ENCODE data around the gene CSKMT.
"Not testable (repeated sequence)": the region's sequence is repeated elsewhere in the genome, so short reads cannot be mapped to it uniquely, and the experiment has no call there.

Gene CSKMT

DNA sequence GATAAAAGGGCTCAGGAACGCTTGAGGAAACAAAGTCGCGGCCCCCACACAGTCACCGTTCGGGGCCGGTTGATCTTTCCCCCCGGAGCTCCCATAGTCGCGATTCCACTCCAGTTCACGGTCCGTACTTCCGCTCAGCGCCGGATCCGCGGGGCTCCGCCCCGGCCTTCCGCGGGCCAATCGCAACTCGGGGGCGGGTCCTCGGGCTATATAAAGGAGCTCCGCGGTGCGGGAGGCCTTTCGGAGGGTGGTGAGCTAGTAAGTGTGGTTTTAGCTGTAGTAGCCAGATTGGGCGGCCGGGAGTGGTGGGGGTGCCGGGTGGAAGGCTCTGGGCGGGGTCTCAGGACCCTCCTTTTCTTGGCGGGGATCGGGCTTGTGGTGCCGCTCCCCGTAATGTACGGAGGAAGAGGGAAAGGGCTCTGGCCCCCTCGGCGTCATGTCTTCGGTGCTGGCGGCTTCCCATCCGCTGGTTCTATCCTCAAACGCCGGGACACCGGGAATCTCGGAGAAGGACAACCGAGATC, at the start of gene CSKMT, which contains the start of gene C11orf98:
Gene CSKMT (plus strand): TSS at position 238 of the 524 bp plus-strand sequence. CDS start 568 bp downstream, outside the sequence.
Gene C11orf98 (minus strand): TSS at position 136 of the 524 bp plus-strand sequence. CDS start 41 bp downstream, at position 95.
- peaks cover 0 to 27% (median 15%) of the 10 kb centered on the region in 5 donors for H3K36me3 ChIP-seq (ENCODE audit: control insufficient read depth in 5 of 5, insufficient read depth in 5 of 5, low read length in 5 of 5)
- H3K27ac ChIP-seq (ENCODE audit: low read depth, low read length), result peak within 1 kb of the TSS; percentile 90
- H3K4me3 ChIP-seq (ENCODE audit: low read depth in 1 of 5, low read length in 5 of 5), result peak within 1 kb of the TSS; percentile 82 to 97 (median 94)
- H3K9ac ChIP-seq (ENCODE audit: low read length in 5 of 5), result peak within 1 kb of the TSS; percentile 73 to 94 (median 85)
- no peaks in the 10 kb centered on the region for H3K9me3 ChIP-seq (ENCODE audit: control insufficient read depth in 5 of 5, low read length in 5 of 5)
- peaks cover 4 to 42% (median 33%) of the 10 kb centered on the region in 5 donors for H3K4me1 ChIP-seq (ENCODE audit: control insufficient read depth in 5 of 5, insufficient read depth in 5 of 5, low read length in 5 of 5)
- H3K27me3 ChIP-seq (ENCODE audit: control insufficient read depth in 5 of 5, insufficient read depth in 4 of 5, low read length in 5 of 5), result no peaks in the 10 kb centered on the region

- peaks cover 0 to 32% (median 21%) of the 10 kb centered on the region in 5 donors for H3K36me3 ChIP-seq (ENCODE audit: control insufficient read depth in 5 of 5, insufficient read depth in 5 of 5, low read length in 5 of 5)
- no peak overlapping the region for H3K9ac ChIP-seq (ENCODE audit: low read length in 5 of 5)
- peaks cover 5 to 35% (median 27%) of the 10 kb centered on the region in 5 donors for H3K4me1 ChIP-seq (ENCODE audit: control insufficient read depth in 5 of 5, insufficient read depth in 5 of 5, low read length in 5 of 5)
- no peaks in the 10 kb centered on the region for H3K9me3 ChIP-seq (ENCODE audit: control insufficient read depth in 5 of 5, low read length in 5 of 5)
- H3K27ac ChIP-seq (ENCODE audit: low read depth, low read length), result no peak overlapping the region
- H3K4me3 ChIP-seq (ENCODE audit: low read depth in 1 of 5, low read length in 5 of 5), result no peak overlapping the region
- no peaks in the 10 kb centered on the region for H3K27me3 ChIP-seq (ENCODE audit: control insufficient read depth in 5 of 5, insufficient read depth in 4 of 5, low read length in 5 of 5)
These were observed 49.6 kb upstream of the CSKMT start for GRCh38 chr11:62615521-62615920.

DNA sequence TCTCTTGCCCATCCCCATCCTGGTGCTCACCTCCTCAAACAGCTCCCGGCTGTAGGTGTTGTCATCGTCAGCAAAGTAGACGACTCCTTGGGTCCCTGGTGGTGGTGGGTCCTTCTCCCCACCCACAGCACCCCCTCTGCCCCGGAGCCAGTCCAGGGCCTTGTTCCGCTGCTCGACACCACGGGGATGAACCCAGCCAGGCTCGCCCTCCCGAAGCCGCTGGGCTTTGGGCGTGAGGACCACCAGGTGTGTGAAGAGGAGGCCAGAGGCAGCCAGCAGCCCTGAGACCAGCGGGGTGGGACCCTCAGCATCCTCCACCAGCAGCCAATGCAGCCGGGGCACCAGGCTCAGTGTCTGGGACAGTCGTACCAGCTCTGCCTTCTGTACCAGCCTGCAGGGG, 48.2 kb upstream of the CSKMT start:
- not testable (repeated sequence) for H3K27me3 ChIP-seq (ENCODE audit: control insufficient read depth in 5 of 5, insufficient read depth in 4 of 5, low read length in 5 of 5); H3K9ac ChIP-seq (ENCODE audit: low read length in 5 of 5); H3K4me3 ChIP-seq (ENCODE audit: low read depth in 1 of 5, low read length in 5 of 5); H3K27ac ChIP-seq (ENCODE audit: low read depth, low read length); H3K9me3 ChIP-seq (ENCODE audit: control insufficient read depth in 5 of 5, low read length in 5 of 5)
- Histone ChIP-seq H3K36me3 (ENCODE audit: control insufficient read depth in 5 of 5, insufficient read depth in 5 of 5, low read length in 5 of 5) (peaks cover 0 to 29% (median 21%) of the 10 kb centered on the region in 5 donors), H3K4me1 (ENCODE audit: control insufficient read depth in 5 of 5, insufficient read depth in 5 of 5, low read length in 5 of 5) (peaks cover 5 to 30% (median 23%) of the 10 kb centered on the region in 5 donors)

- Histone ChIP-seq H3K4me3 (ENCODE audit: low read depth in 1 of 5, low read length in 5 of 5) (peak overlapping the region; percentile 67 to 92 (median 90)), H3K36me3 (ENCODE audit: control insufficient read depth in 5 of 5, insufficient read depth in 5 of 5, low read length in 5 of 5) (peaks cover 0 to 30% (median 25%) of the 10 kb centered on the region in 5 donors), H3K9ac (ENCODE audit: low read length in 5 of 5) (peak overlapping the region; percentile 83 to 97 (median 87)), H3K27me3 (ENCODE audit: control insufficient read depth in 5 of 5, insufficient read depth in 4 of 5, low read length in 5 of 5) (no peaks in the 10 kb centered on the region), H3K27ac (ENCODE audit: low read depth, low read length) (peak overlapping the region; percentile 95), H3K9me3 (ENCODE audit: control insufficient read depth in 5 of 5, low read length in 5 of 5) (no peaks in the 10 kb centered on the region), H3K4me1 (ENCODE audit: control insufficient read depth in 5 of 5, insufficient read depth in 5 of 5, low read length in 5 of 5) (peaks cover 8 to 26% (median 23%) of the 10 kb centered on the region in 5 donors)
These were observed 44.0 kb upstream of the CSKMT start for GRCh38 chr11:62621027-62621566.

GRCh38 chr11:62621567-62622470, 43.3 kb upstream of the CSKMT start, which contains the start of gene B3GAT3:
Gene B3GAT3, minus strand, starts transcription at chr11:62621986. Its CDS starts 39 bp downstream, at chr11:62621947.
- H3K9me3 ChIP-seq (ENCODE audit: control insufficient read depth in 5 of 5, low read length in 5 of 5), result no peaks in the 10 kb centered on the region
- H3K9ac ChIP-seq (ENCODE audit: low read length in 5 of 5), result peak within 1 kb of the TSS; percentile 83 to 97 (median 87)
- H3K4me1 ChIP-seq (ENCODE audit: control insufficient read depth in 5 of 5, insufficient read depth in 5 of 5, low read length in 5 of 5), result peaks cover 8 to 26% (median 23%) of the 10 kb centered on the region in 5 donors
- H3K36me3 ChIP-seq (ENCODE audit: control insufficient read depth in 5 of 5, insufficient read depth in 5 of 5, low read length in 5 of 5), result peaks cover 0 to 30% (median 25%) of the 10 kb centered on the region in 5 donors
- no peaks in the 10 kb centered on the region for H3K27me3 ChIP-seq (ENCODE audit: control insufficient read depth in 5 of 5, insufficient read depth in 4 of 5, low read length in 5 of 5)
- H3K4me3 ChIP-seq (ENCODE audit: low read depth in 1 of 5, low read length in 5 of 5), result peak within 1 kb of the TSS; percentile 67 to 92 (median 90)
- peak within 1 kb of the TSS; percentile 95 for H3K27ac ChIP-seq (ENCODE audit: low read depth, low read length)

GRCh38 chr11:62622476-62623089, 42.5 kb upstream of the CSKMT start:
- Histone ChIP-seq H3K9ac (ENCODE audit: low read length in 5 of 5) (peak overlapping the region; percentile 35 to 84 (median 71)), H3K36me3 (ENCODE audit: control insufficient read depth in 5 of 5, insufficient read depth in 5 of 5, low read length in 5 of 5) (peaks cover 0 to 31% (median 27%) of the 10 kb centered on the region in 5 donors), H3K27me3 (ENCODE audit: control insufficient read depth in 5 of 5, insufficient read depth in 4 of 5, low read length in 5 of 5) (no peaks in the 10 kb centered on the region), H3K27ac (ENCODE audit: low read depth, low read length) (peak overlapping the region; percentile 95), H3K4me1 (ENCODE audit: control insufficient read depth in 5 of 5, insufficient read depth in 5 of 5, low read length in 5 of 5) (peaks cover 8 to 26% (median 23%) of the 10 kb centered on the region in 5 donors), H3K9me3 (ENCODE audit: control insufficient read depth in 5 of 5, low read length in 5 of 5) (no peaks in the 10 kb centered on the region), H3K4me3 (ENCODE audit: low read depth in 1 of 5, low read length in 5 of 5) (peak overlapping the region; percentile 64 to 92 (median 86))

DNA sequence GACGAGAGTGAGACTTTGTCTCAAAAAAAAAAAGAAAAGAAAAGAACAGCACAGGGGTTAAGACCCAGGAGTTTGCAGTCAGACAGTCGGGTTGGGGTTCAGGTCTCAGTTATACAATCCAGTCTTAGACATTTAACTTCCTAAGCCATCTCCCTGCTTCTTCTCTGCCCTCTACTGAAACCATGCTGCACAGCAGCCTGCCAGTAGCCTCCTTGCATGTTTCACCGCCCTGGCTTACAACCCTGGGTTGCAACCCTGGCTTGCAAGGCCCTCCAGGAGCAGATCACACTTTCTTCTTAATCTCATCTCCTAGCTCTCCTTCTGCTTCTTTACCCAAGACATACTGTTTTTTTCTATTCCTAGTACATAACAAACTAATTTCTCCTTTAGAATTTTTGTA, 37.4 kb upstream of the CSKMT start:
- Histone ChIP-seq H3K9ac (ENCODE audit: low read length in 5 of 5) (no peak overlapping the region), H3K4me3 (ENCODE audit: low read depth in 1 of 5, low read length in 5 of 5) (no peak overlapping the region), H3K27me3 (ENCODE audit: control insufficient read depth in 5 of 5, insufficient read depth in 4 of 5, low read length in 5 of 5) (no peaks in the 10 kb centered on the region), H3K36me3 (ENCODE audit: control insufficient read depth in 5 of 5, insufficient read depth in 5 of 5, low read length in 5 of 5) (peaks cover 0 to 81% (median 73%) of the 10 kb centered on the region in 5 donors), H3K27ac (ENCODE audit: low read depth, low read length) (no peak overlapping the region), H3K4me1 (ENCODE audit: control insufficient read depth in 5 of 5, insufficient read depth in 5 of 5, low read length in 5 of 5) (peaks cover 0 to 6% (median 2%) of the 10 kb centered on the region in 5 donors), H3K9me3 (ENCODE audit: control insufficient read depth in 5 of 5, low read length in 5 of 5) (no peaks in the 10 kb centered on the region)

GRCh38 chr11:62632492-62632891, 32.6 kb upstream of the CSKMT start:
- H3K36me3 ChIP-seq (ENCODE audit: control insufficient read depth in 5 of 5, insufficient read depth in 5 of 5, low read length in 5 of 5), result peaks cover 2 to 84% (median 80%) of the 10 kb centered on the region in 5 donors
- no peaks in the 10 kb centered on the region for H3K9me3 ChIP-seq (ENCODE audit: control insufficient read depth in 5 of 5, low read length in 5 of 5)
- H3K4me3 ChIP-seq (ENCODE audit: low read depth in 1 of 5, low read length in 5 of 5), result no peak overlapping the region
- no peaks in the 10 kb centered on the region for H3K4me1 ChIP-seq (ENCODE audit: control insufficient read depth in 5 of 5, insufficient read depth in 5 of 5, low read length in 5 of 5)
- no peak overlapping the region for H3K27ac ChIP-seq (ENCODE audit: low read depth, low read length)
- no peak overlapping the region for H3K9ac ChIP-seq (ENCODE audit: low read length in 5 of 5)
- no peaks in the 10 kb centered on the region for H3K27me3 ChIP-seq (ENCODE audit: control insufficient read depth in 5 of 5, insufficient read depth in 4 of 5, low read length in 5 of 5)

GRCh38 chr11:62644220-62644619, 20.9 kb upstream of the CSKMT start:
- Histone ChIP-seq H3K9ac (ENCODE audit: low read length in 5 of 5) (peak overlapping the region in 2 of 5 donors; percentile 21 to 25), H3K9me3 (ENCODE audit: control insufficient read depth in 5 of 5, low read length in 5 of 5) (no peaks in the 10 kb centered on the region), H3K27me3 (ENCODE audit: control insufficient read depth in 5 of 5, insufficient read depth in 4 of 5, low read length in 5 of 5) (no peaks in the 10 kb centered on the region), H3K4me1 (ENCODE audit: control insufficient read depth in 5 of 5, insufficient read depth in 5 of 5, low read length in 5 of 5) (peaks cover 4 to 32% (median 26%) of the 10 kb centered on the region in 5 donors), H3K27ac (ENCODE audit: low read depth, low read length) (peak overlapping the region; percentile 16), H3K4me3 (ENCODE audit: low read depth in 1 of 5, low read length in 5 of 5) (no peak overlapping the region), H3K36me3 (ENCODE audit: control insufficient read depth in 5 of 5, insufficient read depth in 5 of 5, low read length in 5 of 5) (peaks cover 0 to 41% (median 30%) of the 10 kb centered on the region in 5 donors)
